ENCODE data around the gene HEG1.
"Not testable (repeated sequence)": the region's sequence is repeated elsewhere in the genome, so short reads cannot be mapped to it uniquely, and the experiment has no call there.

Gene HEG1, protein sequence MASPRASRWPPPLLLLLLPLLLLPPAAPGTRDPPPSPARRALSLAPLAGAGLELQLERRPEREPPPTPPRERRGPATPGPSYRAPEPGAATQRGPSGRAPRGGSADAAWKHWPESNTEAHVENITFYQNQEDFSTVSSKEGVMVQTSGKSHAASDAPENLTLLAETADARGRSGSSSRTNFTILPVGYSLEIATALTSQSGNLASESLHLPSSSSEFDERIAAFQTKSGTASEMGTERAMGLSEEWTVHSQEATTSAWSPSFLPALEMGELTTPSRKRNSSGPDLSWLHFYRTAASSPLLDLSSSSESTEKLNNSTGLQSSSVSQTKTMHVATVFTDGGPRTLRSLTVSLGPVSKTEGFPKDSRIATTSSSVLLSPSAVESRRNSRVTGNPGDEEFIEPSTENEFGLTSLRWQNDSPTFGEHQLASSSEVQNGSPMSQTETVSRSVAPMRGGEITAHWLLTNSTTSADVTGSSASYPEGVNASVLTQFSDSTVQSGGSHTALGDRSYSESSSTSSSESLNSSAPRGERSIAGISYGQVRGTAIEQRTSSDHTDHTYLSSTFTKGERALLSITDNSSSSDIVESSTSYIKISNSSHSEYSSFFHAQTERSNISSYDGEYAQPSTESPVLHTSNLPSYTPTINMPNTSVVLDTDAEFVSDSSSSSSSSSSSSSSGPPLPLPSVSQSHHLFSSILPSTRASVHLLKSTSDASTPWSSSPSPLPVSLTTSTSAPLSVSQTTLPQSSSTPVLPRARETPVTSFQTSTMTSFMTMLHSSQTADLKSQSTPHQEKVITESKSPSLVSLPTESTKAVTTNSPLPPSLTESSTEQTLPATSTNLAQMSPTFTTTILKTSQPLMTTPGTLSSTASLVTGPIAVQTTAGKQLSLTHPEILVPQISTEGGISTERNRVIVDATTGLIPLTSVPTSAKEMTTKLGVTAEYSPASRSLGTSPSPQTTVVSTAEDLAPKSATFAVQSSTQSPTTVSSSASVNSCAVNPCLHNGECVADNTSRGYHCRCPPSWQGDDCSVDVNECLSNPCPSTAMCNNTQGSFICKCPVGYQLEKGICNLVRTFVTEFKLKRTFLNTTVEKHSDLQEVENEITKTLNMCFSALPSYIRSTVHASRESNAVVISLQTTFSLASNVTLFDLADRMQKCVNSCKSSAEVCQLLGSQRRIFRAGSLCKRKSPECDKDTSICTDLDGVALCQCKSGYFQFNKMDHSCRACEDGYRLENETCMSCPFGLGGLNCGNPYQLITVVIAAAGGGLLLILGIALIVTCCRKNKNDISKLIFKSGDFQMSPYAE (N-terminal part only)

GRCh38 chr3:125055913-125056745 is at the start of gene HEG1:
TSS of gene HEG1 (minus strand) at chr3:125055997. CDS start at chr3:125055890, 107 bp downstream.
- peak; percentile 92 for DNase-seq

DNA sequence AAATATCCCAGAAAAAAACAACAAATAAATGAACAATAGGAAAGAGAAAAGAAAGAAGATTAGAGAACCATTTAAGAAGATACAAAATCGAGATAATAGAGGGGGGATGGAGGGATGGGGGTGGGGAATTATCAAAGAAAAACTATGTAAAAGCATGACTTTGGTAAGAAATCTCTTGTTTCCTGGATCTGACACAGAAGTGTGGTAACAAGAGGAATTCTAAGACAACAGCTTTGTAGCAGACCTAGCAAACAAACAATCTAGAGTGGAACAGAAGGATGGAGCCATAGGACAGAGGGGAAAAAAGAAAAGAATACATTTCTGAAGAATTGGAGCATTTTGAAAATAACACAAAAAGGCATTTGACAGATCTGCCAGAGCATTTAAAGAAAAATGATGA is 49.3 kb upstream of the HEG1 start:
- no peak for DNase-seq

DNA sequence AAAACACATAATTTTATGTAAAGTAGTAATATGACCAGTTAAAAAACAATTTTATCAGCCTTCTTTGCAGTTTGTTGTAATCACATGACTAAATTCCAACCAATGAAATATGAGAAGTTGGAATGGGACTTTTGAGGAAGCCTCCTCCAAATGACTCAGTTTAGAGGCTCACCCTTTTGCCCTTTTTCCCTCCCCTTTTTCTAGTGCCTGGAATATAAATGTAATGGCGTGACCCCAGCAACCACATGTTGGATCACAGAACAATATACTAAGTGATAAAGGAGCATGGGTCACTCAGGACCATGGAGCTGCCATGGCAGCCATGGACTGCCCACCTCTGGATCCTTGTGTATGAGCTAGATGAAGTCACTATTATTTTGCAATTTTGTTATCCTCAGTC is 48.8 kb upstream of the HEG1 start:
- DNase-seq: no peak

GRCh38 chr3:125103406-125103805 is 47.6 kb upstream of the HEG1 start:
- no peak for DNase-seq

GRCh38 chr3:125102470-125102869 is 46.7 kb upstream of the HEG1 start:
- DNase-seq: no peak

DNA sequence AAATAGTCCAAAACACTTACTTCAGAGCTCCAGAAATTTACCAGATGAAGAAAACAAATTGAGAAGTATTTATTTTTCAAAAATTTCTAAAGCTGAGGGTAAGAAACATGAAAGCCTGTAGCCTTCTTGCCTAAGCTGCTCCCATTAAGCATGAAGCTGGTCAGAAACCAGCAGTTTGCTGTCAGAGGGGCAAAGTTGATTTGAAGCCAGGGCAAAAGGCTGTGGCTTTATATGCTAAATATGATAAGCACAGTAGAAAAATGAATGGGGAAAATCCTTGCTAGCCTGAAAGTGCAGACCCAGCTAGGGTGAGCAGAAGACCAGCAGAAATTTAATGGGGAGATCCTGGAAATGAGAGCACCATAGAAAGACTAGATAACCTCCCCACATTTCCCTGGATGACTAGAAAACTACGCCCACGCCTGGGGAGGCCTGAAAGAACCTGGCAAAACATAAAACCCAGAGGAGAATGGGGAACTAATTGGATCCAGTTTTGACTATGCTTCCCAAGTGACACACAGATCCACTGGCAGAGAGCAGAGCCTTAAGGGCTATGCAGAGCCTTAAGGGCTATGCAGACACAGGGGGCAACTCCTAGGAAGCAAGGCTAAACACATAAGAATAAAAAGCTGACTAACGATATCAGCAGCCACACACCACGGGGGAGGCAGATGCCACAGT is 43.0 kb upstream of the HEG1 start:
- DNase-seq: no peak

GRCh38 chr3:125090649-125091048 is 34.9 kb upstream of the HEG1 start:
- no peak for DNase-seq

DNA sequence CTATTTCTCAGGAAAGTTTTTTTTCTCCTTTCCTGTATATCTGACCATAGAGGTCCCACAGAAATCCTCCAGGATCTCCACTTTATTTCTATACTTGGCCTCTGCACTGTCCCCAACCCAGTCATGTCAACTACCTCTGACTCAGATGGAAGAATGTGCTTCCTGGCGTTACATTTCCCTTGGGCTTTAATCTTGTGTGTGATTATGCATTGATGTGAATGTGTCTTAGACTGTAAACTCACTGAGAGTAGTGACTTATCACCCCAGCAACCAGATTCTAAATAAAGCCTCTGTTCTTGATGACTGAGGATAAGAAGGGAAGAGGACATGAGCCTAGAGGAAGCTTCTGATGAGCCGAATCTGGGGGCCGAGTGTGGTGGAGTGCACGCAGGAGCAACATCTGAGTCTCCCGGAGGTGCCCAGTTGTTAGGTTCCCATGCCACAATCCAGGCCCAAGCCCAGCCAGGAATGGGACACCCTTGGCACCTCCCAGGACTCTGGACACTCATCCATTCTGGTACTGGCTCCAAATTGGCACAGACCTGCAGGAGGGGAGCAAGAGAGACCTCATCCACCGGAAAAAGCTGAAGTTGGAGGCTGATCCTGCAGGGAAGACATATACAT is 32.1 kb upstream of the HEG1 start:
- DNase-seq: no peak

DNA sequence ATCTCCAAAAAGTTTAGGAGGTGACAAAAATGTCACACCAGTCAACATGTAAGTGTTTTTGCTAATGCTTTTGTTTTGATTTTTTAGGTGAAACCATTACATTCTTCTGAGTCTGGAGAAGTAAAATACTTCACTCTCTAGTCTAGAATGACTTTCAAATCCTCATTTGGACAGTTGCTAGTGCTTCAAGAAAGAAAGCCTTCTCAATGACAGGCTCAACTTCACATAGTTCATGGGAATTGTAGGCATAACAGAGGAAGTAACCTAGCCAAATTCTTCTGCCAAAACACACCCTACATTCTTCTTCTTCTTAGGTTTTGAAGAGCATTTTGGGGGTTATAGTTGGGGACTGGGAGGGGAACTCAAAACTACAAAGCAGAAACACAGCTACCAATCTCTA is 29.4 kb upstream of the HEG1 start:
- DNase-seq: no peak

DNA sequence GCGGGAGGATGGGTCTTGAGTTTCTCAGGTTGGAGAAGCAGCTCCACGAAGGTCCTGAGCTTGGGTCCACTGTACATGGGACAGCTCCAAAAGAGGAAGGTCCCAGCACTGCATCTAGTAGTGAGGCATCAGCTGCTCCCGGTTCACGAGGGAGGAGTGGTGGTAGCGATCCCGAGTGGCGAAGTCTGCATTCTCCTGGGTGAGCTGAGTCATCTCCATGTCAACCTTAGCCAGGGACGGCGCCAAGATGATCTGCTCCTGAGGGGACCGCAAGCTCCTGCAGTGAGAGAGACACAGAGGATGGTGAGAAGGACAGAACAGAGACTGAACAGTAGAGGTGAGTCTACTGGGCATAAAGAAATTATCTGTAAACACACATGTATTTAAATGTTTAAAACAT is 28.0 kb upstream of the HEG1 start:
- DNase-seq: no peak

GRCh38 chr3:125082339-125082738 is 26.5 kb upstream of the HEG1 start:
- not testable (repeated sequence) for DNase-seq

GRCh38 chr3:125080077-125080476 is 24.3 kb upstream of the HEG1 start:
- DNase-seq: no peak

GRCh38 chr3:125079675-125080045 is 23.9 kb upstream of the HEG1 start:
- no peak for DNase-seq

DNA sequence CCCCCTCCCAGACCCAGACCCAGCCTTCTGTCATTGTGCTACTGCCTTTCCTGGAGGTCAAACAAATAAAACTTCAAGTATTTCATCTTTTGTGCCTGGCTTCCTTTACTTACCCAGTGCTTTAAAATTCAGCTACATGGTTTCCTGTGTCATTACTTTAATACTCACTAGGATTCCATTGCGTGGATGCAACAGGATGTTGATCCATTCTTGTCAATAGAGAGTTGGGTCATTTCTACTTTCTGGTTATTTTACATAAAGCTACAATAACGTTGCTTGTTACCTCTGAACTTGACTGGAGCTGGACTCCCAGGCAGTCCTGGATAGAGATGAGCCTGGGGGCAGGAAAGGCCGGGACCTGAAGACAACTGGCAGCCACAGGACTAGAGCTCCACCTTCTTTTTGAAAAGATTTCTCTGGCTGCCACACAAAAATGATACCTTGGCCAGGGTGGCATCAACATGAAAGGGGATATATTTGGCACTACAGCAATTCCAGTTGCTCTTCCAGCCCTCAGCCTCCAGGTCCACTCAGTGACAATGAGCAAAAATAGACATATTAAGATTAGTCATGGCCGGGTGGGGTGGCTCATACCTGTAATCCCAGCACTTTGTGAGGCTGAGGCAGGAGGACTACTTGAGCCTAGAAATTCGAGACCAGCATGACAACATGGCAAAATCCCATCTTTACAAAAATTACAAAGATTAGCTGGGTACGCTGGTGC is 23.3 kb upstream of the HEG1 start:
- DNase-seq: no peak

DNA sequence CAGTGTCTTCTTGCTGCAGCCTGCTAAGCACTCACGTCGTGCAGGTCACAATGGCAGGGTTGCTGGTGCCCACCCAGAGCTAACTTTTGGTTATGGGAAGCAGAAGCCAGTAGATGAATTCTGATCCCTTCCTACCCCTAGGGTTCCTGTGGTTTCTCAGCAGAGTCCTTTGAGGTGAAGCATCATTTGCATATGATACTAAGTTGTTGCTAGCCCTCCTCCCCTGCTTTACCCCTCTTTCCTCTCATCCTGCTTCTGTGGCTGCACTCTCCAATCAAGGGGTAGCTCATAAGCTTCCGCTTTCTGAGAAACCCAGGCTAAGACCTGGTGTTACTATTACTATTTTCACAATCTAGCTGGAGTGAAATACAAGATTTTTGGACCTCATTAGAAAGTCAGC is 22.1 kb upstream of the HEG1 start:
- DNase-seq: no peak

DNA sequence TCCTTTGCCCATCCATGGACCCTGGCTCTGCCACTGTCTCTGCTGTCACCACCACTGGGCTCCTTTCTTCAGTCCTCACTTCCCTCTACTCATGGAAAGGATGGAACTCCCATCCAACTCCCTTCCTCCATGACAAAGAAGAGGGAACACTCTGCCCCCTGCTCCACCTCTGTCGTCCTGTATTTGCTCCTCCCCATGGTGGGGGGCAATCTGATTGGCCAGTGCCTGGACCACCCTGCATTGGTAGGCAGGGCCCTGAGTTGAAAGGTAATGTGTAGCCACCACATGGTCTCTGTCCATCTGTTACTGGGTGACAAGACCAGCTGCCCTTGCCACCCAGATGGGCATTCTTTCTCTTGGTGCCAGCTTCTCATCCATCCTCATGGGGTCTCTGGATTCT is 20.7 kb upstream of the HEG1 start:
- DNase-seq: no peak

DNA sequence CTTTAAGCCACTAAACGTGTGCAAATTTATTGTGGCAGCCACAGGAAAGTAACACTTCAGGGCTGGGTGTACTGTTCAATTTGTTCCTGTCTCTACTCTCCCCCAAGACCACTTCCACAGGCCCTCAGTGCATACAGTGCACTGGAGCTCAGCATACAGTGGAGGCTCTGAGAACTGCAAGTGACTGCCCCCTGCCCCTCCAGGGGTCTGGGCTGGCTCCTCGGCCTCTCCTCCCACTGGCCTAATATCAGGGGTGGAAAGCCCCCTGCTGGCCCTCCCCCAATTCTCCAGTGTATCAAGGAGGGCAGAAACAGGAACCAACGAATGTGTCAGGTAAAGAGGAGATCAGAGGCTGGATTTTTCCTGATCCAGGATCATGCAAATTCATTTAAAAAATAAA is 19.9 kb upstream of the HEG1 start:
- no peak for DNase-seq

GRCh38 chr3:125073390-125073905 is 17.7 kb upstream of the HEG1 start:
- DNase-seq: no peak

DNA sequence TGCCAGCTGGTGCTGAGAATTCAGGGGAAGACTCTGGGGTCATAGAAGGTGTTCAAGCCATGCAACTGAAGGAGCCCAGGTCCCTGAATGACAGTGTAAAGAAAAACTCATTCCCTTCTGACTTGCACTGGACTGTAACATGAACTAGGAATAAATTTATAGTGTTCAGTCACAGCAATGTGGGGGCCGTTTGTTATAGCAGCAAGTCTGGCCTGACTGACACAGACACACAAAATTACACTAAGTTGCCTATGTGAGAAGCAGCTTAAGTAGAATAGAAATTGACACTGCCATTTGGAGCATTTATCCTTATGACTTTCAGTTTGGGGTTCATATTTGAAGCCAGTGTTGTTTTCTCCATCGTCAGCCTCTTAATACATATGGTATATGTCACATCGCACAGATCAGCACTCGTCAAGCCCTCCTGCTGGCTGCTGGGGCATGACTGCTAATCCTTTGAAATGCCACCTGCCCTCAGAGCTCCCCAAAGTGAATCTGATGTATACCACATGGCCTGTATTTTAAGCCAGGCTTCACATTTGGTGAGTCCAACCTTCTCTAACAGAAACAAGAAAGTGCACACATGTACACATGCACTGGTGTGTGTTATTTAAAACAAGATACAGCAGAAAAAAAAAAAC is 17.1 kb upstream of the HEG1 start:
- no peak for DNase-seq

GRCh38 chr3:125072301-125072700 is 16.5 kb upstream of the HEG1 start:
- DNase-seq: no peak

All from activated effector memory CD4-positive, alpha-beta T cell treated with anti-CD3 and anti-CD28 coated beads, Interleukin-2, amount 50 U/mL, for 16 hours (primary cell).